Measurements from ENCODE around the gene MGME1.

Gene MGME1

GRCh38 chr20:17940224-17940971, 28.4 kb upstream of the MGME1 start:
- peaks cover 25 to 43% of the 10 kb centered on the region in 2 donors for H3K36me3 ChIP-seq (ENCODE audit: control insufficient read depth in 1 of 2, insufficient read depth in 2 of 2, low read length in 2 of 2)
- H3K9me3 ChIP-seq (ENCODE audit: control insufficient read depth in 1 of 2, low read length in 2 of 2) = no peaks in the 10 kb centered on the region
- H3K4me3 ChIP-seq (ENCODE audit: low read depth in 1 of 2, low read length in 2 of 2) = no peak overlapping the region
- H3K27me3 ChIP-seq (ENCODE audit: control insufficient read depth in 1 of 2, insufficient read depth in 2 of 2, low read length in 2 of 2) = no peaks in the 10 kb centered on the region
- no peak overlapping the region for H3K27ac ChIP-seq (ENCODE audit: low read depth, low read length)
- H3K4me1 ChIP-seq (ENCODE audit: control insufficient read depth in 1 of 2, insufficient read depth in 2 of 2, low read length in 2 of 2) = peaks cover 16 to 32% of the 10 kb centered on the region in 2 donors
- no peak overlapping the region for H3K9ac ChIP-seq (ENCODE audit: low read depth in 1 of 2, low read length in 2 of 2)

DNA sequence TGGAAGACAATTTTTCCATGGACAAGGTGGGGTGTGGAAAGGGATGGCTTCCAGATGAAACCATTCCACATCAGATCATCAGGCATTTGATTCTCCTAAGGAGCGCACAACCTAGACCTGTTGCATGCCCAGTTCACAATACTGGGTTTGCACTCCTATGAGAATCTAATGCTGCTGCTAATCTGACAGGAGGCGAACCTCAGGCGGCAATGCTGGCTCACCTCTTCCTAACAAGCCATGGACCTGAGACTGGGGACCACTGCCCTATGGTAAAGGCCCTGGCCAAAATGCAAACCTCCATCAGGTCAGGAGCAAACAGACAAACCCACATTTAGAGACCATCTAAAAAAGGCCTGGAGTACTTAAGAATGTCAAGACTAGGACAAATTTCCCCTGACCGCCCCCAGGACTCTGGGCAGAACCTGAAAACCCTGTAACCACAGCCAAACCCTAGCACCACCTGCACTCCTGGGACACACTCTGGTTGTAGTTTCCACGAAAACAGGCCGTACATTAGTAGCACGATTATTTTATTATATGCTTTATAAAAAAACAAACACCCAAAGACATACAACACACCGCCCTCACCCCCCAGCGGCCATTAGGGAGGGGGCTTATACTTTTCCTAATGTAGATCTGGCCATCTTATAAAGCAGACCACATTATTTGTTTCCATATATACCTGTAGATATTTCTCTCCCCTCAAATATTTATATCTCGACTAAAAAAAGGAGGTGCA, 27.6 kb upstream of the MGME1 start:
- Histone ChIP-seq H3K27me3 (ENCODE audit: control insufficient read depth in 1 of 2, insufficient read depth in 2 of 2, low read length in 2 of 2) (no peaks in the 10 kb centered on the region), H3K4me1 (ENCODE audit: control insufficient read depth in 1 of 2, insufficient read depth in 2 of 2, low read length in 2 of 2) (peaks cover 16 to 27% of the 10 kb centered on the region in 2 donors), H3K27ac (ENCODE audit: low read depth, low read length) (no peak overlapping the region), H3K9ac (ENCODE audit: low read depth in 1 of 2, low read length in 2 of 2) (no peak overlapping the region), H3K9me3 (ENCODE audit: control insufficient read depth in 1 of 2, low read length in 2 of 2) (no peaks in the 10 kb centered on the region), H3K4me3 (ENCODE audit: low read depth in 1 of 2, low read length in 2 of 2) (no peak overlapping the region), H3K36me3 (ENCODE audit: control insufficient read depth in 1 of 2, insufficient read depth in 2 of 2, low read length in 2 of 2) (peaks cover 33 to 52% of the 10 kb centered on the region in 2 donors)

DNA sequence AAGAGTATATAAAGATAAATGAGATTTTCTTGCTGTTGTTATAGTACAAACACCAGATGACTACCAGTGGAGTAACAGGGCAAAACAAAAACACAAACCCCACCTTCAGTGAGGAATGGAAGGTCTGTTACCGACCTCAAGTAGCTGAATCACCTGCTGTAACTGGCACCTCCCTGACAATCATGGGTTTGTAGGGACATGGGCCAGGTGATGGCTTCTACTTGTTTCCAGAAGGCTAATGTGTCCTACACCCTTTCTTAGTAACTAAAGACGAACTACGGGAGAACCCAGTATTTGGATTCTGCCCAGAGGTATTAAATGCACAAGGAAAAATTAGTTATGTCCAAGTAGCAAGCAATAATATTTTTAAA, 27.0 kb upstream of the MGME1 start:
- no peak overlapping the region for H3K27ac ChIP-seq (ENCODE audit: low read depth, low read length)
- no peaks in the 10 kb centered on the region for H3K27me3 ChIP-seq (ENCODE audit: control insufficient read depth in 1 of 2, insufficient read depth in 2 of 2, low read length in 2 of 2)
- peaks cover 16 to 23% of the 10 kb centered on the region in 2 donors for H3K4me1 ChIP-seq (ENCODE audit: control insufficient read depth in 1 of 2, insufficient read depth in 2 of 2, low read length in 2 of 2)
- peaks cover 38 to 58% of the 10 kb centered on the region in 2 donors for H3K36me3 ChIP-seq (ENCODE audit: control insufficient read depth in 1 of 2, insufficient read depth in 2 of 2, low read length in 2 of 2)
- H3K9me3 ChIP-seq (ENCODE audit: control insufficient read depth in 1 of 2, low read length in 2 of 2) = no peaks in the 10 kb centered on the region
- H3K4me3 ChIP-seq (ENCODE audit: low read depth in 1 of 2, low read length in 2 of 2) = no peak overlapping the region
- H3K9ac ChIP-seq (ENCODE audit: low read depth in 1 of 2, low read length in 2 of 2) = no peak overlapping the region

GRCh38 chr20:17943343-17943742, 25.5 kb upstream of the MGME1 start:
- H3K4me1 ChIP-seq (ENCODE audit: control insufficient read depth in 1 of 2, insufficient read depth in 2 of 2, low read length in 2 of 2) = peaks cover 9 to 14% of the 10 kb centered on the region in 2 donors
- no peak overlapping the region for H3K4me3 ChIP-seq (ENCODE audit: low read depth in 1 of 2, low read length in 2 of 2)
- H3K9me3 ChIP-seq (ENCODE audit: control insufficient read depth in 1 of 2, low read length in 2 of 2) = no peaks in the 10 kb centered on the region
- no peaks in the 10 kb centered on the region for H3K27me3 ChIP-seq (ENCODE audit: control insufficient read depth in 1 of 2, insufficient read depth in 2 of 2, low read length in 2 of 2)
- H3K27ac ChIP-seq (ENCODE audit: low read depth, low read length) = no peak overlapping the region
- H3K36me3 ChIP-seq (ENCODE audit: control insufficient read depth in 1 of 2, insufficient read depth in 2 of 2, low read length in 2 of 2) = peaks cover 44 to 71% of the 10 kb centered on the region in 2 donors
- H3K9ac ChIP-seq (ENCODE audit: low read depth in 1 of 2, low read length in 2 of 2) = no peak overlapping the region

- no peaks in the 10 kb centered on the region for H3K4me1 ChIP-seq (ENCODE audit: control insufficient read depth in 1 of 2, insufficient read depth in 2 of 2, low read length in 2 of 2)
- no peak overlapping the region for H3K4me3 ChIP-seq (ENCODE audit: low read depth in 1 of 2, low read length in 2 of 2)
- no peak overlapping the region for H3K27ac ChIP-seq (ENCODE audit: low read depth, low read length)
- no peaks in the 10 kb centered on the region for H3K9me3 ChIP-seq (ENCODE audit: control insufficient read depth in 1 of 2, low read length in 2 of 2)
- H3K9ac ChIP-seq (ENCODE audit: low read depth in 1 of 2, low read length in 2 of 2) = no peak overlapping the region
- no peaks in the 10 kb centered on the region for H3K27me3 ChIP-seq (ENCODE audit: control insufficient read depth in 1 of 2, insufficient read depth in 2 of 2, low read length in 2 of 2)
- peaks cover 57 to 88% of the 10 kb centered on the region in 2 donors for H3K36me3 ChIP-seq (ENCODE audit: control insufficient read depth in 1 of 2, insufficient read depth in 2 of 2, low read length in 2 of 2)
Measured at GRCh38 chr20:17944854-17945474, 23.9 kb upstream of the MGME1 start.

GRCh38 chr20:17946040-17946439, 22.8 kb upstream of the MGME1 start:
- Histone ChIP-seq H3K36me3 (ENCODE audit: control insufficient read depth in 1 of 2, insufficient read depth in 2 of 2, low read length in 2 of 2) (peaks cover 66 to 90% of the 10 kb centered on the region in 2 donors), H3K9ac (ENCODE audit: low read depth in 1 of 2, low read length in 2 of 2) (no peak overlapping the region), H3K9me3 (ENCODE audit: control insufficient read depth in 1 of 2, low read length in 2 of 2) (no peaks in the 10 kb centered on the region), H3K4me1 (ENCODE audit: control insufficient read depth in 1 of 2, insufficient read depth in 2 of 2, low read length in 2 of 2) (no peaks in the 10 kb centered on the region), H3K4me3 (ENCODE audit: low read depth in 1 of 2, low read length in 2 of 2) (no peak overlapping the region), H3K27me3 (ENCODE audit: control insufficient read depth in 1 of 2, insufficient read depth in 2 of 2, low read length in 2 of 2) (no peaks in the 10 kb centered on the region), H3K27ac (ENCODE audit: low read depth, low read length) (no peak overlapping the region)

DNA sequence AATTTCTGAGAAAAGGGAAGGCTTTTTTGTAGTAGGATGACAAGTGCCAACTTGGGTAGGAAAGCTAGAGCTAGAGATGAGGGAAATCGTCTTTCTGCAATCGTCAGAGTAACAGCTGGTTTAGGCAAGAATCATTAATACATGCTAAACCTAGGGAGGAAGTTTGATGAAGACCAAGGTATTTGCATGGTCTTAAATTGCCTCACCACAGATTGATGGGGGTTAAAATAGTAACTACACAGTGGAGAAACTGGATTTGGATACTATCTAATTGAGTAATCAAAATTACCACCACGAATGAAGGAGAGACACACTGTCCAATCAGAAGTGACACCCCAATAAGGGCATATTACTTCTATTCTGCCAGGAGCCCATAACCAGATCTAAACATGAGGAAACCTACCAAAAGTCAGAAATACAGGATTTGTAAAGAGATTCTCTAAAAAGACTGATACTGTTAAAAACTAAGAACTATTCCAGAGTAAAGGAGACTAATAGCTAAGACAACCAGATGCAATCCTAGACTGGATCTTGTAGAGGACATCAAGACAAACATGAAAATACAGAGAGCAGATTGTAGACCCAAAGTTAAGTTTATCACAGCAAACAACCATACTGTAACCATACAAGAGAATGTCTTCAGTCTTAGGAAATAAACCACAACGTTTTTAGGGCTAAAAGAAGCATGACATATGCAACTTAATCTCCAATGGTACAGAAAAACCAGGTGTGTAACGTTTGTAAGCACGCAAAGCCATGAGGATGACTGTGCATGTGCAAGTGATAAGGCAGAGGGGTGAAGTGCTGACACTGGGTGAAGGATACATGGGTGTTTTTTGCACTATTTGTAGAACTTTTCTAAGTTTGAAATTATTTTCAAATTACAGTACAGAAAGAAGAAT, 22.0 kb upstream of the MGME1 start:
- Histone ChIP-seq H3K27me3 (ENCODE audit: control insufficient read depth in 1 of 2, insufficient read depth in 2 of 2, low read length in 2 of 2) (no peaks in the 10 kb centered on the region), H3K4me1 (ENCODE audit: control insufficient read depth in 1 of 2, insufficient read depth in 2 of 2, low read length in 2 of 2) (no peaks in the 10 kb centered on the region), H3K4me3 (ENCODE audit: low read depth in 1 of 2, low read length in 2 of 2) (no peak overlapping the region), H3K9me3 (ENCODE audit: control insufficient read depth in 1 of 2, low read length in 2 of 2) (no peaks in the 10 kb centered on the region), H3K36me3 (ENCODE audit: control insufficient read depth in 1 of 2, insufficient read depth in 2 of 2, low read length in 2 of 2) (peaks cover 65 to 90% of the 10 kb centered on the region in 2 donors), H3K27ac (ENCODE audit: low read depth, low read length) (no peak overlapping the region), H3K9ac (ENCODE audit: low read depth in 1 of 2, low read length in 2 of 2) (no peak overlapping the region)

GRCh38 chr20:17947474-17947815, 21.4 kb upstream of the MGME1 start:
- Histone ChIP-seq H3K27me3 (ENCODE audit: control insufficient read depth in 1 of 2, insufficient read depth in 2 of 2, low read length in 2 of 2) (no peaks in the 10 kb centered on the region), H3K36me3 (ENCODE audit: control insufficient read depth in 1 of 2, insufficient read depth in 2 of 2, low read length in 2 of 2) (peaks cover 64 to 90% of the 10 kb centered on the region in 2 donors), H3K4me3 (ENCODE audit: low read depth in 1 of 2, low read length in 2 of 2) (no peak overlapping the region)

DNA sequence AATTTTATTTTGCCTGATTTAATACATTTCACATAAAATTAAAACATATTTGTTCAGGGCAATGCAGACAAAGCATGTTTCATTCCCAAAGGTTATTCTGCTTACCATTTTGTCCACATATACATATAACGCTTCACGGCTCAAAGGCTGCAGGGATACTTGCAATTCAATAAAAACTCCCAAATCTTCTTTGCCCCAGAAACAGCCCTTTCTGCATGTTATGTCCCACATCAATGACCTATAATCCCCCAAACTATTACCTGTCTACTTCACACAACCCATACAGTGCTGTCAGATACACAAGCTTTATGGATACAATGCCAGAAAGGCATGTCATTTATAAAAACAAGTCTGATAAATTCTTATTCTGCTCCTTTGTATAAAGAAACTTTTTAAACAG, 20.4 kb upstream of the MGME1 start:
- H3K27ac ChIP-seq (ENCODE audit: low read depth, low read length) = no peak overlapping the region
- no peaks in the 10 kb centered on the region for H3K4me1 ChIP-seq (ENCODE audit: control insufficient read depth in 1 of 2, insufficient read depth in 2 of 2, low read length in 2 of 2)
- no peak overlapping the region for H3K9ac ChIP-seq (ENCODE audit: low read depth in 1 of 2, low read length in 2 of 2)
- H3K4me3 ChIP-seq (ENCODE audit: low read depth in 1 of 2, low read length in 2 of 2) = no peak overlapping the region
- peaks cover 68 to 90% of the 10 kb centered on the region in 2 donors for H3K36me3 ChIP-seq (ENCODE audit: control insufficient read depth in 1 of 2, insufficient read depth in 2 of 2, low read length in 2 of 2)
- H3K9me3 ChIP-seq (ENCODE audit: control insufficient read depth in 1 of 2, low read length in 2 of 2) = no peaks in the 10 kb centered on the region
- no peaks in the 10 kb centered on the region for H3K27me3 ChIP-seq (ENCODE audit: control insufficient read depth in 1 of 2, insufficient read depth in 2 of 2, low read length in 2 of 2)

More at GRCh38 chr20:17947474-17947815, 21.4 kb upstream of the MGME1 start:
- no peaks in the 10 kb centered on the region for H3K4me1 ChIP-seq (ENCODE audit: control insufficient read depth in 1 of 2, insufficient read depth in 2 of 2, low read length in 2 of 2)
- H3K9ac ChIP-seq (ENCODE audit: low read depth in 1 of 2, low read length in 2 of 2) = no peak overlapping the region
- H3K27ac ChIP-seq (ENCODE audit: low read depth, low read length) = no peak overlapping the region
- H3K9me3 ChIP-seq (ENCODE audit: control insufficient read depth in 1 of 2, low read length in 2 of 2) = no peaks in the 10 kb centered on the region

Measured in duodenal mucosa (tissue), 2 donors.